Right lobe of liver (tissue), 6 donors: Measurements from ENCODE around the gene STOM. TPM values are rescaled to one million over a fixed set of nuclear protein-coding genes. Genes with fewer than 3 reads are reported as not detected.
A peak's percentile ranks its signal among the peaks of the same experiment; 100 is the strongest.

ENCODE experiments used
- ATAC-seq, 4 donors: fragments of 200-7000 bp; cut with Tn5 transposase; one replicate each; pipeline ENCODE4 v1.9.1; 2020; ENCODE audit warnings: mild to moderate bottlenecking in 4 of 4, moderate library complexity in 4 of 4
- DNase-seq, 3 donors: peaks; one replicate each; pipeline ENCODE4 v3.0.0-alpha.2; 2020
- H3K27ac ChIP-seq, 3 donors: fragments of 200-600 bp; one replicate each; pipeline ENCODE4 v1.8.0; 2022
- H3K27me3 ChIP-seq, 2 donors: fragments of 200-600 bp; one replicate each; pipeline ENCODE4 v1.8.0; 2022
- H3K36me3 ChIP-seq, 4 donors: fragments of 200-600 bp; sonication (generic) in 1 of 4; one replicate each; pipeline versions ENCODE4 v1.5.1 to v1.8.0; 2017 to 2022; ENCODE audit warnings: control low read depth in 1 of 4
- H3K4me1 ChIP-seq, 4 donors: fragments of 200-600 bp; sonication (generic) in 1 of 4; one replicate each; pipeline versions ENCODE4 v1.5.1 to v1.8.0; 2017 to 2022; ENCODE audit warnings: control low read depth in 1 of 4
- H3K4me3 ChIP-seq, 3 donors: fragments of 200-600 bp; one replicate each; pipeline ENCODE4 v1.8.0; 2022
- H3K9me3 ChIP-seq, 4 donors: fragments of 200-600 bp; sonication (generic) in 1 of 4; one replicate each; pipeline versions ENCODE4 v1.5.1 to v1.8.0; 2017 to 2022; ENCODE audit warnings: control low read depth in 1 of 4
- POLR2A ChIP-seq: fragments of 450-650 bp; IDR thresholded peaks from one replicate; pipeline ENCODE4 v1.6.1; 2017; ENCODE audit warnings: antibody characterized with exemption, mild to moderate bottlenecking
- whole genome bisulfite sequencing: methylation state at CpG from one replicate; pipeline ENCODE4 v1.1.6; 2018; ENCODE audit warnings: low coverage, low lambda C conversion rate; ENCODE audit not compliant: insufficient coverage; ENCODE audit errors: missing lambda C conversion rate; 5-methylcytosine and 5-hydroxymethylcytosine counted together
- intact Hi-C, 2 donors: fragments of 100-400 bp; cut with DNase I; formaldehyde crosslinking; loops; one replicate each; pipeline versions ENCODE4 v1.11.2 to v1.14.1; 2022
- total RNA-seq, 6 experiments: library from RNA; depleted of rRNA in 2 of 6; stranded (reverse); fragments of >200 nt in 2 of 6; fragmentation: NEBNext Ultra II Directional in 3 of 6; extraction: Animal tissue kit (Norgen Biotek cat#: 25700) in 3 of 6; gene quantifications; one replicate each; pipeline versions ENCODE4 v1.1.0 to v1.2.4, GENCODE V29; 2016 to 2023
- TF ChIP-seq, protein P1 (sequence below), 4 donors: fragments of 200-600 bp in 3 of 4; fragments of 450-650 bp in 1 of 4; IDR thresholded peaks; one replicate each; pipeline versions ENCODE4 v1.5.1 to v1.8.0; 2016 to 2022; ENCODE audit warnings: antibody characterized with exemption in 4 of 4, mild to moderate bottlenecking in 2 of 4
- donor health status: DM: no; HTN: yes; CAD: no.
- donor health status: DM: no; HTN: no; CAD: no.
- donor health status: DM: no; HTN: no; CAD: no.
- donor health status: DM: no; HTN: yes; CAD: no.
- donor health status: DM: no; HTN: yes; CAD: no.

STOM gene
- total RNA-seq, 6 experiments from 2014 or later, result 232 to 655 (median 443) TPM

- intact Hi-C loops, result no loop called here
- Histone ChIP-seq H3K9me3 (no peaks in the 10 kb centered on the region), H3K4me1 (peaks cover 0 to 30% (median 9%) of the 10 kb centered on the region in 4 donors), H3K36me3 (peaks cover 0 to 4% (median 0%) of the 10 kb centered on the region in 4 donors), H3K4me3 (no peak overlapping the region), H3K27ac (peak overlapping the region in 2 of 3 donors; percentile 15 to 42), H3K27me3 (no peaks in the 10 kb centered on the region)
- no peak for TF ChIP-seq POLR2A
- TF ChIP-seq, protein P1, sequence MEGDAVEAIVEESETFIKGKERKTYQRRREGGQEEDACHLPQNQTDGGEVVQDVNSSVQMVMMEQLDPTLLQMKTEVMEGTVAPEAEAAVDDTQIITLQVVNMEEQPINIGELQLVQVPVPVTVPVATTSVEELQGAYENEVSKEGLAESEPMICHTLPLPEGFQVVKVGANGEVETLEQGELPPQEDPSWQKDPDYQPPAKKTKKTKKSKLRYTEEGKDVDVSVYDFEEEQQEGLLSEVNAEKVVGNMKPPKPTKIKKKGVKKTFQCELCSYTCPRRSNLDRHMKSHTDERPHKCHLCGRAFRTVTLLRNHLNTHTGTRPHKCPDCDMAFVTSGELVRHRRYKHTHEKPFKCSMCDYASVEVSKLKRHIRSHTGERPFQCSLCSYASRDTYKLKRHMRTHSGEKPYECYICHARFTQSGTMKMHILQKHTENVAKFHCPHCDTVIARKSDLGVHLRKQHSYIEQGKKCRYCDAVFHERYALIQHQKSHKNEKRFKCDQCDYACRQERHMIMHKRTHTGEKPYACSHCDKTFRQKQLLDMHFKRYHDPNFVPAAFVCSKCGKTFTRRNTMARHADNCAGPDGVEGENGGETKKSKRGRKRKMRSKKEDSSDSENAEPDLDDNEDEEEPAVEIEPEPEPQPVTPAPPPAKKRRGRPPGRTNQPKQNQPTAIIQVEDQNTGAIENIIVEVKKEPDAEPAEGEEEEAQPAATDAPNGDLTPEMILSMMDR (IDR thresholded peaks at IDR 0.05), result peak in 2 of 4 donors; percentile 20 to 34
- peak; percentile 68 to 88 (median 87) for DNase-seq
- ATAC-seq, result peak; percentile 46 to 76 (median 70)
- 13% methylated on average over 4 of the region's 6 CpGs for WGBS
Observed at GRCh38 chr9:121317737-121318630, 52.1 kb downstream of the STOM start.

GRCh38 chr9:121316852-121317373 lies 53.1 kb downstream of the STOM start:
- Histone ChIP-seq H3K4me3 (no peak overlapping the region), H3K36me3 (peaks cover 0 to 8% (median 0%) of the 10 kb centered on the region in 4 donors), H3K27ac (peak overlapping the region in 1 of 3 donors; percentile 42), H3K4me1 (peaks cover 0 to 24% (median 8%) of the 10 kb centered on the region in 4 donors), H3K9me3 (no peaks in the 10 kb centered on the region), H3K27me3 (no peaks in the 10 kb centered on the region)
- WGBS, result 90% methylated on average over 4 of the region's 11 CpGs
- ATAC-seq, result no peak
- peak in 2 of 3 donors; percentile 5 to 29 for DNase-seq
- intact Hi-C loops, result no loop called here
- TF ChIP-seq POLR2A, result no peak
- TF ChIP-seq, protein P1 (IDR thresholded peaks at IDR 0.05), result no peak

GRCh38 chr9:121316378-121316777 lies 53.7 kb downstream of the STOM start:
- DNase-seq (no peak), ATAC-seq (no peak)
- Histone ChIP-seq H3K27ac (no peak overlapping the region), H3K4me3 (no peak overlapping the region), H3K27me3 (no peaks in the 10 kb centered on the region), H3K36me3 (peaks cover 0 to 13% (median 0%) of the 10 kb centered on the region in 4 donors), H3K4me1 (peaks cover 0 to 24% (median 8%) of the 10 kb centered on the region in 4 donors), H3K9me3 (no peaks in the 10 kb centered on the region)
- TF ChIP-seq, protein P1 (IDR thresholded peaks at IDR 0.05), result no peak
- no peak for TF ChIP-seq POLR2A
- WGBS, result 79% methylated on average over 6 of the region's 6 CpGs
- intact Hi-C loops, result no loop called here

DNA sequence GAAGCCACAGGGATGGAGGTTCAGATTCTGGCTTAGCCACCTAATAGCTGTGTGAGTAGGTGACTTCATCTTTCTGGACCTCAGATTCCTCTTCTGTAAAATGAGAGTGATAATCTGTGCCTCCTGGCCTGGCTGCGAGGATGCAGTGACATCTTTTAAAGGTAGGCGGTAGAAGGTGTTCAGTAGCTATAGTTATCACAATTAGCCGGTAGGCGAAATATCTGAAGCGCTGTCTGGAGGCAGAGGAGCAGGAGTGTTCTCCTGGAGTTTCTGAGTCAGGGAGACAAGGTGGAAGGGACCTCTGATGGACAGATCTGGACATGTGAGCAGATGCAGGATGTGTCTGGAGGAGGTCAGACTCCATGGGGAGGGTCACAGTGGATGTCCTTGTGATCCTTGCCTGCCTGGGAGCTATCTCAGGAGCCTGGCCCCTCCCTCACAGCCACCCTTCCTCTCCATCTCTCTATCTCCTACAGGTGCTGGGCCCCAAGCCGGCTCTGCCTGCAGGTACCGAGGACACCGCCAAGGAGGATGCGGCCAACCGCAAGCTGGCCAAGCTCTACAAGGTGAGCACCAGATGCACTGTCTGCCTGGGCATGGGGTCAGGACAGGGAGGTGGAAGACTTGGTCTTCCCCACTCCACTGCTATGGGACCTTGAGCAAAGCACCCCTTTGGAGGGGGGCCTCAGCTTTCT lies 56.4 kb downstream of the STOM start:
- DNase-seq (peak in 1 of 3 donors; percentile 18), ATAC-seq (no peak)
- no peak for TF ChIP-seq POLR2A
- TF ChIP-seq, protein P1 (IDR thresholded peaks at IDR 0.05), result no peak
- no peak overlapping the region for H3K4me3 ChIP-seq
- WGBS, result no CpG with 5 or more reads among the region's 10 CpGs
- intact Hi-C loops, result no loop called here
- H3K27me3 ChIP-seq, result no peaks in the 10 kb centered on the region
- H3K9me3 ChIP-seq, result no peaks in the 10 kb centered on the region
- H3K36me3 ChIP-seq, result peaks cover 0 to 18% (median 0%) of the 10 kb centered on the region in 4 donors
- no peak overlapping the region for H3K27ac ChIP-seq
- H3K4me1 ChIP-seq, result peaks cover 0 to 13% (median 5%) of the 10 kb centered on the region in 4 donors
